Ascending aorta (tissue), 2 donors: ENCODE measurements around the gene LRRC8C. TPM values are rescaled to one million over a fixed set of nuclear protein-coding genes. Genes with fewer than 3 reads are reported as not detected.

Source experiments
- DNase-seq, 2 donors: peaks; one replicate each; pipeline ENCODE4 v3.0.0-alpha.2; 2019; ENCODE audit warnings: low spot score in 2 of 2
- H3K27ac ChIP-seq, 2 donors: fragments of 200-600 bp; sonication (generic); one replicate each; pipeline ENCODE4 v1.5.1; 2016 to 2017; ENCODE audit warnings: mild to moderate bottlenecking in 1 of 2
- H3K27me3 ChIP-seq: fragments of 200-600 bp; sonication (generic); one replicate; pipeline ENCODE4 v1.5.1; 2017
- H3K36me3 ChIP-seq, 2 donors: fragments of 200-600 bp; sonication (generic); one replicate each; pipeline ENCODE4 v1.5.1; 2016
- H3K4me1 ChIP-seq, 2 donors: fragments of 200-600 bp; sonication (generic); one replicate each; pipeline ENCODE4 v1.5.1; 2016 to 2017; ENCODE audit warnings: mild to moderate bottlenecking in 1 of 2
- H3K4me3 ChIP-seq, 2 donors: fragments of 200-600 bp; sonication (generic); one replicate each; pipeline ENCODE4 v1.5.1; 2016 to 2017; ENCODE audit warnings: mild to moderate bottlenecking in 1 of 2
- H3K9me3 ChIP-seq, 2 donors: fragments of 200-600 bp; sonication (generic); one replicate each; pipeline ENCODE4 v1.5.1; 2016
- CTCF ChIP-seq, 3 experiments: fragments of 200-600 bp in 2 of 3; fragments of 450-650 bp in 1 of 3; sonication (generic) in 2 of 3; IDR thresholded peaks; one replicate each; pipeline ENCODE4 v1.5.1; 2016 to 2019; ENCODE audit warnings: antibody characterized with exemption in 3 of 3, mild to moderate bottlenecking in 1 of 3, moderate library complexity in 1 of 3
- intact Hi-C: fragments of 100-400 bp; cut with DNase I; formaldehyde crosslinking; loops from one replicate; pipeline ENCODE4 v1.15.1; 2023
- total RNA-seq: library from RNA; depleted of rRNA; stranded (reverse); fragments of >200 nt; gene quantifications from one replicate; pipeline ENCODE4 v1.1.0, GENCODE V29; 2016

Gene LRRC8C
- total RNA-seq, 1 donor from 2014 or later = 7.5 TPM

- no peak for TF ChIP-seq CTCF (IDR thresholded peaks at IDR 0.05)
- H3K4me3 ChIP-seq = no peak overlapping the region
- no peaks in the 10 kb centered on the region for H3K4me1 ChIP-seq
- DNase-seq = no peak
- H3K27ac ChIP-seq = no peak overlapping the region
- no peaks in the 10 kb centered on the region for H3K27me3 ChIP-seq
- intact Hi-C loops = no loop called here
- no peaks in the 10 kb centered on the region for H3K36me3 ChIP-seq
- H3K9me3 ChIP-seq = no peaks in the 10 kb centered on the region
Measured at GRCh38 chr1:89673251-89673650, 40.3 kb downstream of the LRRC8C start.

GRCh38 chr1:89675677-89676076 is 42.8 kb downstream of the LRRC8C start:
- intact Hi-C loops = no loop called here
- no peak overlapping the region for H3K4me3 ChIP-seq
- no peaks in the 10 kb centered on the region for H3K27me3 ChIP-seq
- DNase-seq = no peak
- no peaks in the 10 kb centered on the region for H3K9me3 ChIP-seq
- H3K27ac ChIP-seq = no peak overlapping the region
- H3K4me1 ChIP-seq = no peaks in the 10 kb centered on the region
- no peak for TF ChIP-seq CTCF (IDR thresholded peaks at IDR 0.05)
- no peaks in the 10 kb centered on the region for H3K36me3 ChIP-seq

GRCh38 chr1:89681045-89681729 is 48.3 kb downstream of the LRRC8C start:
- intact Hi-C loops = no loop called here
- no peak for TF ChIP-seq CTCF (IDR thresholded peaks at IDR 0.05)
- Histone ChIP-seq H3K27ac (no peak overlapping the region), H3K4me3 (no peak overlapping the region), H3K9me3 (no peaks in the 10 kb centered on the region), H3K27me3 (no peaks in the 10 kb centered on the region), H3K36me3 (no peaks in the 10 kb centered on the region), H3K4me1 (no peaks in the 10 kb centered on the region)
- no peak for DNase-seq

GRCh38 chr1:89682611-89683010 is 49.7 kb downstream of the LRRC8C start:
- no peak for TF ChIP-seq CTCF (IDR thresholded peaks at IDR 0.05)
- Histone ChIP-seq H3K36me3 (no peaks in the 10 kb centered on the region), H3K27me3 (no peaks in the 10 kb centered on the region), H3K9me3 (no peaks in the 10 kb centered on the region), H3K4me1 (no peaks in the 10 kb centered on the region), H3K27ac (no peak overlapping the region), H3K4me3 (no peak overlapping the region)
- intact Hi-C loops = no loop called here
- DNase-seq = no peak

- no peak for TF ChIP-seq CTCF (IDR thresholded peaks at IDR 0.05)
- no peak overlapping the region for H3K27ac ChIP-seq
- no peak for DNase-seq
- intact Hi-C loops = no loop called here
- no peaks in the 10 kb centered on the region for H3K27me3 ChIP-seq
- no peaks in the 10 kb centered on the region for H3K36me3 ChIP-seq
- H3K9me3 ChIP-seq = no peaks in the 10 kb centered on the region
- no peaks in the 10 kb centered on the region for H3K4me1 ChIP-seq
- no peak overlapping the region for H3K4me3 ChIP-seq
Measured at GRCh38 chr1:89685461-89685860, 52.5 kb downstream of the LRRC8C start.

- no peak for TF ChIP-seq CTCF (IDR thresholded peaks at IDR 0.05)
- no peak for DNase-seq
- Histone ChIP-seq H3K4me3 (no peak overlapping the region), H3K4me1 (no peaks in the 10 kb centered on the region), H3K9me3 (no peaks in the 10 kb centered on the region), H3K27ac (no peak overlapping the region), H3K27me3 (no peaks in the 10 kb centered on the region), H3K36me3 (no peaks in the 10 kb centered on the region)
- intact Hi-C loops = no loop called here
Measured at GRCh38 chr1:89686520-89686919, 53.6 kb downstream of the LRRC8C start.
